NCI-H187 (cell line): ENCODE data around the gene JAK3.
"Not testable (repeated sequence)": the region's sequence is repeated elsewhere in the genome, so short reads cannot be mapped to it uniquely, and the experiment has no call there.

Experiments used
- DNase-seq, 2 experiments: peaks; one replicate each; lab custom pipeline; 2025; lab: John Stamatoyannopoulos, UW

The JAK3 gene

DNA sequence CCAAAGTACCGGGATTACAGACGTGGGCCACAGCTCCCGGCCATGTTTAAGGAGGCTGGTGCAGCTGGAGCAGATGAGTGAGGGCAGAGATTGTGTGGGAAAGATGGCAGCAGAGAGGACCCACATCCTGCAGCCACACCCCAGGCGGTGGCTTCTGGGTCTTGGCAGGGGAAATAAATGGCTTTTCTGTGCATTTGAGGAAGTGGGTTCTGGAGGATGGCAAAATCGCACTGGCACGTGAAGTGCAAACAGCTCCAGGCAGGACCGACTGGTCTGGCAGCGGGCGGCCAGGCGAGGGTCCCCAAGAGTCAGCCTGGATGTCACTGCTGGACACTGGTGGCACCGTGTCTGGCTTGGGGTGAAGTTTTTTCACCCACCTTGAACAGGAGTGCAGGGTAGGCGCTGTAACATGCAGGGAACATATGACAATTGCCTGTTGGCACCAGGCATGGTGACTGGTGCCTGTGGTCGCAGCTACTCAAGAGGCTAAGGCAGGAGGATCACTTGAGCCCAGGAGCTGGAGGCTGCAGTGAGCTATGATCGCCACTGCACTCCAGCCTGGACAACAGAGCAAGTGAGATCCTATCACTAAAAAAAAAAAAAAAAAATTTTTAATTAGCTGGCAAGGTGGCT lies 44.4 kb downstream of the JAK3 start:
- no peak for DNase-seq

DNA sequence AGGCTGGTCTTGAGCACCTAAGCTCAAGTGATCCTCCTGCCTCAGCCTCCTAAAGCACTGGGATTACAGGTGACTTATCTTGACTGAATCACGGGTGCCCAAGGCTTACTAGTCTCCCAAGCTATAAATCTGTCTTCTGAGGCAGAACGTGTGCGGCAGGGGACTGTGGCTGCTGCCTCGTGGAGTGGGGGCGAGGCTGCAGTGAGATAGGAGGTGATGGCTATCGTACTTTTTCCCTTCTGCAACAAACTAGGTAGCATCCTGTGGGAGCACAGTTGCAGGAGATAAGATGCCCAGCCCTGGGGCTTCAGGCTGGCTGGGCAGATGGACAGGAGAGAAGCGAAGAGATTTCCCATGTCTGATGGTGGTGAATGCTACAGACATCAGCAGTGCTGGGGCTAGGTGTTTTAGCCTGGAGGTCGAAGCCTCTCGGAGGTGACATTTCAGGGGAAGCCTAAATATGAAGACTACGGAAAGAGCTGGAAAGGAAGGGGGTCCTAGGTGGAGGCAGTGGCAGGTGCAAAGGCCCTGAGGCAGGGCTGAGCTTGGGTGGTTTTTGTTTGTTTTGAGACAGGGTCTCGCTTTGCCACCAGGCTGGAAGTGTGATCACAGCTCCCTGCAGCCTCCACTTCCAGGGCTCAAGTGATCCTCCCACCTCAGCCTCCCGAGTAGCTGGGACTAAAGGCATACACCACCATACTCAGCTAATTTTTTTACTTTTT lies 45.5 kb downstream of the JAK3 start:
- DNase-seq = no peak

DNA sequence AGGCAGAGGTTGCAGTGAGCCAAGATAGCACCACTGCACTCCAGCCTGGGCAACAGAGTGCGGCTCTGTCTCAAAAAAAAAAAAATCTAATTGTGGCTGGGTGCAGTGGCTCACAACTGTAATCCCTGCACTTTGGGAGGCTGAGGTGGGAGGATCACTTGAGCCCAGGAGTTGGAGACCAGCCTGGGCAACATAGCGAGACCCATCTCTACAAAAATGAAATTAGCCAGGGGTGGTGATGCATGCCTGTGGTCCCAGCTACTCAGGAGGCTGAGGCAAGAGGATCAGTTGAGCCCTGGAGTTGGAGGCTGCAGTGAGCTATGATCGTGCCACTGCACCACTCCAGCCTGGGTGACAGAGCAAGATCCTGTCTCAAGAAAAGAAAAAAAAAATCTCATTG lies 49.2 kb downstream of the JAK3 start:
- not testable (repeated sequence) for DNase-seq

- DNase-seq = no peak
These were observed 50.2 kb downstream of the JAK3 start for GRCh38 chr19:17797424-17798201.

DNA sequence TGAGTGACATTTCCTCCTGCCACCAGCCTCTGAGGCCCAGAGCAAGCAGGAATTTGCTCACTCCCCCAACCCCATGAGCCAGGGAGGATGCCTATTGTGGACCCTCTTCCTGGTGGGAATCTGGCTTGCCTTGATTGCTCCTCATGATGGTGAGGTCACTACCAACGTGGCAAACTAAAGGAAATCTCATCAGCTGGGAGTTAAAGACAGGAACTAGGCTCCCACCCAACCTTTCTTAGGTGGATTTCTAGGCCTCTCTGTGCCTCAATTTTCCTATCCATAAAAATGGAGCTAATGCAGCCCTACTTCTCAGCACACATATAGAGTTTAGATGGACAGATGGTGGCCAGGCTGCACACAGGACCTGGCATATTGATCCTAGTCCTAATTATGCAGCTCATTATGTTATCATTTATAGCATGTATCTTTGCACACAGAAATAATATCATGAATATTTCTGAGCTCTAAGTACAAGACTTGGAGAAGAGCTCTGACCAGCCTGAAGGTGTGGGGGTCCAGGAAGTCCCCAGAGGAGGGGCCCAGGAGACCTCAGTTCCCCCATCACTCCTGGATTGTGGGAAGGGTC lies 50.9 kb downstream of the JAK3 start:
- no peak for DNase-seq

GRCh38 chr19:17796013-17796837 lies 51.6 kb downstream of the JAK3 start:
- no peak for DNase-seq

DNA sequence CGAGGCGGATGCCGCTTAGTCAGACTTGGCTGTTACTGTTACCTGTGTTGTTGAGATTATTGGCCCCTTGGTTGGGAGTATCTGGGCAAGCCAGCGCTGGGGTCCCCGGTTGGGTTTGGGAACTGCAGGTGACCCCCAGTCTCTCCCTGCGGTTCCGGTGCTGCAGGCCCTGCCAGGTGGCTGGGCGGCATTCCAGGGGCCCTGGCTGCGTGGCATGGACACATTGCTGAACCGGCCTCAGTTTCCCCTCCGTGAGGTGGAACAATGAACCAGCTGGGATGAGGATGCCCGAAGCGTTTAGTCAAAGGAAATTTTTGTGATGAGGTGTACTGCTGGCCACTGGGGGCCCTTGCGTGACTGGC lies 52.3 kb downstream of the JAK3 start:
- DNase-seq = no peak

- no peak for DNase-seq
These were observed 52.9 kb downstream of the JAK3 start, which contains the start of gene B3GNT3 for GRCh38 chr19:17794731-17795494. Gene B3GNT3, plus strand, starts transcription at chr19:17795138. Its CDS starts 12,670 bp downstream, at chr19:17807808.

GRCh38 chr19:17794412-17794730 lies 53.4 kb downstream of the JAK3 start:
- DNase-seq = no peak

GRCh38 chr19:17790059-17790780 lies 57.6 kb downstream of the JAK3 start:
- no peak for DNase-seq

DNA sequence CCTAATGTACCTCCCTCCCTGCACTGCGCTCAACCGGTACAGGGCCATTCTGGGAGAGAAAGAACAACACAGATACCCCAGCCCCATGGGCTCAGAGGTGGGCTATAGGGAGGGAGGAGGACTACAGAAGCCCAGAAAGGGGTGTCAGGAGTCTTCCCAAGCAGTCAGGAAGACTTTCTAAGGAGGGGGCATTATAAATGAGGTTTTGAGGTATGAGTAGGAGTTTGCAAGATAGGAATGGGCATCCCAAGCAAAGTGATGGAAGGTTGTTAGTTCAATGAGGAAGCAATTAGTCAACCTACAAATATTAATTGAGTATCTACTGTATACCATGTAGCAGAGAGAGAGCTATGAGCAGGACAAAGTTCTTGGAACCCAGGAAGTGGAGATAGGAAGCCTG lies 59.1 kb downstream of the JAK3 start:
- DNase-seq = no peak

DNA sequence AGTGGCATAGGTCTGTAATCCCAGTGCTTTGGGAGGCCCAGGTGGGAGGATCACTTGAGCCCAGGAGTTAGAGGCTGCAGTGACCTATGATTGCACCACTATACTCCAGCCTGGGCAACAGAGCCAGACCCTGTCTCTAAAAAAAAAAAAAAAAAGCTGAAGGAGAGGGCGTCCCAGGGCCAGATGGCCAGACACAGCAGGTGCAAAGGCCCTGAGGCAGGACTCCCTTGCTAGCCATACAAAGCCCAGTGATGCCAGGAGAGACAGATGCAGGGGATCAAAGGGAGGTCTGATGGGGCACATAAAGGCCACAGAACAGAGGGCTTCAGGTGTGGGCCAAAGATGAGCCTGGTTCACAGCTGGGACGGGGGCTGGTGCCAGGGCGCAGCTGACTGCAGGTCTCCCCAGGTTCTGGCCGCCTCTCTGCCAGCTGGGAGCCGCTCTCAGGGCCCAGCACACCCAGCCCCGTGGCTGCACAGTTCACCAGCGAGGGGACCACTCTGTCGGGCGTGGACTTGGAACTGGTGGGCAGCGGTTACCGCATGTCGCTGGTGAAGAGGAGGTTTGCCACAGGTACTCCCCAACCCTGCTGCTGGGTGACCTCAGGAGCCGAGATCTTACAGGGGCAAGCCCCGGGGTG lies 60.4 kb downstream of the JAK3 start:
- no peak for DNase-seq

- peak; percentile 44 to 54 for DNase-seq
These were observed 63.4 kb downstream of the JAK3 start for GRCh38 chr19:17784201-17785008.

DNA sequence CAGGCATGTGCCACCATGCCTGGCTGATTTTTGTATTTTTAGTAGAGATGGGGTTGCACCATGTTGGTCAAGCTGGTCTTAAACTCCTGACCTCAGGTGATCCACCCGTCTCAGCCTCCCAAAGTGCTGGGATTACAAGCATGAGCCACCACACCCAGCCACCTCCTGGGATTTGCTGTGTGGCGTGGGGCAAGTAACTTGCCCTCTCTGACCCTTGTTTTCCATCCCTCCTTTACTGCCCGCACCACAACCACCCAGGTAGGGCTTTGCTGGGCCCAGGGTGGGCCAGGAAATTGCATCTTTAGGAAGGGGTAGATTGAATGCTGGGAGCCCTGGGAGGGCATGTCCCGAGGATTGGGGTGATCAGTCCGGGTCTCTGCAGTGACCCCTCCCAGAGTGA lies 64.1 kb downstream of the JAK3 start:
- DNase-seq = not testable (repeated sequence)

DNA sequence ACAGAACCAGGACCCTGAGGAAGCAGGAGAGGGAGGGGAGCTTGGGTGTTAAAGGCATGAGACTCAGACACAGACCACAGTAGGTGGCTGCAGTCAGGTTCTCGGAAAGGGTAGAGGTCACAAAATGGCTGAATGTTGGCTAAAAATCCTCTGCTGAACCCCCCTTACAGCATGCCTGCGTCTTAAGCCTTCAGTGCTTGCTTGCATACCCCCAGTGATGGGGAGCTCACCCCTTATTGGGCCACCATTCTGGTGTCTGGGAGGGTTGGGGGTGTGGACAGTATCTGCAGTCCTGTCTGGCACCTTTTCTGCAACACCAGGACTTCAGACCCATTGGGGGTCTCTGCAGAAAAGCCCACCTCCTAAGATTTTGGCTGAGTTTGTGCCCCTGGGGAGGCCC lies 67.0 kb downstream of the JAK3 start:
- no peak for DNase-seq

- no peak for DNase-seq
These were observed 68.5 kb downstream of the JAK3 start for GRCh38 chr19:17778968-17779929.

- peak; percentile 6 to 21 for DNase-seq
These were observed 69.4 kb downstream of the JAK3 start for GRCh38 chr19:17778251-17778967.
